Gastrocnemius medialis (tissue), 4 donors: ENCODE data around the gene AMBP.

Experiments
- POLR2A ChIP-seq, 2 donors: fragments of 450-650 bp; IDR thresholded peaks; one replicate each; pipeline ENCODE4 v1.6.1; 2017; ENCODE audit warnings: antibody characterized with exemption in 2 of 2, mild to moderate bottlenecking in 2 of 2, moderate library complexity in 2 of 2
- TF ChIP-seq, protein P1 (sequence below), 5 experiments: fragments of 450-650 bp in 3 of 5; fragments of 200-600 bp in 2 of 5; sonication (generic) in 2 of 5; IDR thresholded peaks in 4 of 5; conservative IDR thresholded peaks in 1 of 5; 1 replicate in 4 of 5; 2 replicates in 1 of 5; pipeline ENCODE4 v1.5.1; 2016 to 2019; ENCODE audit warnings: antibody characterized with exemption in 5 of 5, mild to moderate bottlenecking in 3 of 5, moderate library complexity in 3 of 5

DNA sequence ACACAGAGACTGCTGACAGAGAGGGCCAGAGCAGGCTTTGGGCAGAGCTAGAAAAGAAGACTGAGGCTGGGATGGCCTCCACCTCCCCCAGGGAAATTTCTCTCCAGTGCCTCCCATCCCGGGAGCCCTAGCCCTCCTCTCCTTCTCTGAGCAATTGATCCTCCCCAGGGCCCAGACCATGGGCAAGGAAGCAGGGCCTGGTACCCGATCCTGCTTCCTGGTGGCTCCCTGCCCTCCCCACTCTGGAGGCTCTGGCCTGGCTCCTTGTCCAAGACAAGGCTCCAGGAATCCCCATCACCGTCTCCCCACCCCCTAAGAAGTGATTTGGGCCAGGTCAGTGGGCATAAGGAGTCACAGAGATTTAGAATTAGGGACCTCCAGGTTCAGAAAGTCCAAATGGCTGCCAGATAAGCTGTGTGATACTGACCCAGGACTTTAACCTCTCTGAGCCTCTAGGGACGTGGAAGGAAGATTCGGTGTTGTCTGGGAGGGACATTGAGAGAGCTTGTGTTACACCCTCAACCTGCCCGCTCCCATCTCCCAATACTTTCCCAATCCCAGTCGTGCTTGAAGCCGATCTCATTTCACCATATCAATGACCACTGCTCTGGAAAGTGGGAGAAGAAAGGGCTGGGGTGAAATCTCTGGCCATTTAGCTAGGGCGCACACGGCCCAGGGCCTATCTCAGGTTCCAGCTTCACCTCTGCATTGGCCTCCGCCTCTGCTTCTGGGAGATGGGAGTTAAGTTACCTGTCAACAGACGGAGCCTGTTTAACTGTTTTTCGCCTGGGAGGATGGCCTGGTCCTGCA lies 46.8 kb upstream of the AMBP start:
- TF ChIP-seq, protein P1, sequence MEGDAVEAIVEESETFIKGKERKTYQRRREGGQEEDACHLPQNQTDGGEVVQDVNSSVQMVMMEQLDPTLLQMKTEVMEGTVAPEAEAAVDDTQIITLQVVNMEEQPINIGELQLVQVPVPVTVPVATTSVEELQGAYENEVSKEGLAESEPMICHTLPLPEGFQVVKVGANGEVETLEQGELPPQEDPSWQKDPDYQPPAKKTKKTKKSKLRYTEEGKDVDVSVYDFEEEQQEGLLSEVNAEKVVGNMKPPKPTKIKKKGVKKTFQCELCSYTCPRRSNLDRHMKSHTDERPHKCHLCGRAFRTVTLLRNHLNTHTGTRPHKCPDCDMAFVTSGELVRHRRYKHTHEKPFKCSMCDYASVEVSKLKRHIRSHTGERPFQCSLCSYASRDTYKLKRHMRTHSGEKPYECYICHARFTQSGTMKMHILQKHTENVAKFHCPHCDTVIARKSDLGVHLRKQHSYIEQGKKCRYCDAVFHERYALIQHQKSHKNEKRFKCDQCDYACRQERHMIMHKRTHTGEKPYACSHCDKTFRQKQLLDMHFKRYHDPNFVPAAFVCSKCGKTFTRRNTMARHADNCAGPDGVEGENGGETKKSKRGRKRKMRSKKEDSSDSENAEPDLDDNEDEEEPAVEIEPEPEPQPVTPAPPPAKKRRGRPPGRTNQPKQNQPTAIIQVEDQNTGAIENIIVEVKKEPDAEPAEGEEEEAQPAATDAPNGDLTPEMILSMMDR (IDR thresholded peaks at IDR 0.05 in 4 of 5, conservative IDR thresholded peaks at IDR 0.05 in 1 of 5): no peak
- no peak for TF ChIP-seq POLR2A (IDR thresholded peaks at IDR 0.05)
